ENCODE results near the gene PEX14. TPM values are rescaled to one million over a fixed set of nuclear protein-coding genes. Genes with fewer than 3 reads are reported as not detected.

Gene PEX14
- total and polyA plus RNA-seq, 10 of the 15 experiments (the other 5 are each of a cell fraction or from before 2014, with no cell fraction given) = 1.4 to 23.2 (median 12.0) TPM

DNA sequence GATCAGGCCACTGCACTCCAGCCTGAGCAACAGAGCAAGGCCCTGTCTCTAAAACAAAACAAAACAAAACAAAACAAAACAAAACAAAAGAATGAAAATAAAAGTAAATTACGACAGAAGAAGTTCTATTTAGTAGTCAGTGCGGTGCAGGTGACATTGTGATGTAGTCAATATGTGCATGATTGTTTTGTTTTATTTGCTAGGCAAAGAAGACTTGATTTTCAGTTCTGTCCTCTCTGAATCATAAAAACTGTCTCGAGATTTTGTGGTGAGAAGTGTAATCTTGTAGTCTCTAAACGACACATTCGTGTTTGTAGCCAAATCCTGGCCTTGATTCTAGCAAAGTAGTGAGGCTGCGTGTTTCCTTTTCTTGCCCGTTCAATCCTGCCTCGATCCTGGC, 23.5 kb downstream of the PEX14 start:
- no peaks in the 10 kb centered on the region for H3K9me3 ChIP-seq (replicated peaks; ENCODE audit: control insufficient read depth, insufficient read depth, low read length)
- peak overlapping the region; percentile 22; the same call in 1 of the 2 replicates for H3K27ac ChIP-seq (ENCODE audit: control insufficient read depth, insufficient read depth)
- WGBS (ENCODE audit: insufficient coverage, insufficient replicate concordance, low lambda C conversion rate, missing lambda C conversion rate) = 42% methylated on average over 8 of the region's 8 CpGs
- no TSS peak for BruUV-seq (replicated peaks)
- H3K4me1 ChIP-seq (ENCODE audit: control insufficient read depth, insufficient read depth, low read length) = peaks cover 30% of the 10 kb centered on the region
- CTCF ChIA-PET = interaction anchor here (0.5 to 12.5 kb wide), 11 partner anchors 9 to 453 kb away, joined by 3 to 292 read pairs (median 4); partner anchors contain the start of gene CENPS
- SMC1A ChIA-PET (ENCODE audit: uncharacterized antibody, unreplicated experiment) = interaction anchor here (1.2 to 6.4 kb wide), 4 partner anchors 11 to 539 kb away, joined by 3 to 71 read pairs (median 8); no protein-coding TSS in a partner anchor
- RAD21 ChIA-PET (ENCODE audit: unreplicated experiment) = interaction anchor here (1.4 kb wide), 1 partner anchor 68 kb away, joined by 4 read pairs; the partner anchor contains the start of gene CENPS
- POLR2A ChIA-PET = interaction anchor here (0.5 to 1.8 kb wide), 2 partner anchors 10 to 1487 kb away, joined by 4 to 5 read pairs; no protein-coding TSS in a partner anchor
- no peak overlapping the region for H3K4me2 ChIP-seq (ENCODE audit: control insufficient read depth, insufficient read depth)
- TF ChIP-seq, protein P1, sequence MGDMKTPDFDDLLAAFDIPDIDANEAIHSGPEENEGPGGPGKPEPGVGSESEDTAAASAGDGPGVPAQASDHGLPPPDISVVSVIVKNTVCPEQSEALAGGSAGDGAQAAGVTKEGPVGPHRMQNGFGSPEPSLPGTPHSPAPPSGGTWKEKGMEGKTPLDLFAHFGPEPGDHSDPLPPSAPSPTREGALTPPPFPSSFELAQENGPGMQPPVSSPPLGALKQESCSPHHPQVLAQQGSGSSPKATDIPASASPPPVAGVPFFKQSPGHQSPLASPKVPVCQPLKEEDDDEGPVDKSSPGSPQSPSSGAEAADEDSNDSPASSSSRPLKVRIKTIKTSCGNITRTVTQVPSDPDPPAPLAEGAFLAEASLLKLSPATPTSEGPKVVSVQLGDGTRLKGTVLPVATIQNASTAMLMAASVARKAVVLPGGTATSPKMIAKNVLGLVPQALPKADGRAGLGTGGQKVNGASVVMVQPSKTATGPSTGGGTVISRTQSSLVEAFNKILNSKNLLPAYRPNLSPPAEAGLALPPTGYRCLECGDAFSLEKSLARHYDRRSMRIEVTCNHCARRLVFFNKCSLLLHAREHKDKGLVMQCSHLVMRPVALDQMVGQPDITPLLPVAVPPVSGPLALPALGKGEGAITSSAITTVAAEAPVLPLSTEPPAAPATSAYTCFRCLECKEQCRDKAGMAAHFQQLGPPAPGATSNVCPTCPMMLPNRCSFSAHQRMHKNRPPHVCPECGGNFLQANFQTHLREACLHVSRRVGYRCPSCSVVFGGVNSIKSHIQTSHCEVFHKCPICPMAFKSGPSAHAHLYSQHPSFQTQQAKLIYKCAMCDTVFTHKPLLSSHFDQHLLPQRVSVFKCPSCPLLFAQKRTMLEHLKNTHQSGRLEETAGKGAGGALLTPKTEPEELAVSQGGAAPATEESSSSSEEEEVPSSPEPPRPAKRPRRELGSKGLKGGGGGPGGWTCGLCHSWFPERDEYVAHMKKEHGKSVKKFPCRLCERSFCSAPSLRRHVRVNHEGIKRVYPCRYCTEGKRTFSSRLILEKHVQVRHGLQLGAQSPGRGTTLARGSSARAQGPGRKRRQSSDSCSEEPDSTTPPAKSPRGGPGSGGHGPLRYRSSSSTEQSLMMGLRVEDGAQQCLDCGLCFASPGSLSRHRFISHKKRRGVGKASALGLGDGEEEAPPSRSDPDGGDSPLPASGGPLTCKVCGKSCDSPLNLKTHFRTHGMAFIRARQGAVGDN (IDR thresholded peaks at IDR 0.05) = 0 out of 2 replicates have a peak, but pooled peaks have one; percentile 27
- TF ChIP-seq SMARCA5 (IDR thresholded peaks at IDR 0.05) (no peak), ZZZ3 (IDR thresholded peaks at IDR 0.05; ENCODE audit: control insufficient read depth, insufficient read length, low read depth) (no peak), EP300 (IDR thresholded peaks at IDR 0.05; ENCODE audit: borderline replicate concordance in 1 of 2, control insufficient read depth in 1 of 2, low read depth in 2 of 2, low read length in 2 of 2) (no peak)
- TF ChIP-seq, protein P2, sequence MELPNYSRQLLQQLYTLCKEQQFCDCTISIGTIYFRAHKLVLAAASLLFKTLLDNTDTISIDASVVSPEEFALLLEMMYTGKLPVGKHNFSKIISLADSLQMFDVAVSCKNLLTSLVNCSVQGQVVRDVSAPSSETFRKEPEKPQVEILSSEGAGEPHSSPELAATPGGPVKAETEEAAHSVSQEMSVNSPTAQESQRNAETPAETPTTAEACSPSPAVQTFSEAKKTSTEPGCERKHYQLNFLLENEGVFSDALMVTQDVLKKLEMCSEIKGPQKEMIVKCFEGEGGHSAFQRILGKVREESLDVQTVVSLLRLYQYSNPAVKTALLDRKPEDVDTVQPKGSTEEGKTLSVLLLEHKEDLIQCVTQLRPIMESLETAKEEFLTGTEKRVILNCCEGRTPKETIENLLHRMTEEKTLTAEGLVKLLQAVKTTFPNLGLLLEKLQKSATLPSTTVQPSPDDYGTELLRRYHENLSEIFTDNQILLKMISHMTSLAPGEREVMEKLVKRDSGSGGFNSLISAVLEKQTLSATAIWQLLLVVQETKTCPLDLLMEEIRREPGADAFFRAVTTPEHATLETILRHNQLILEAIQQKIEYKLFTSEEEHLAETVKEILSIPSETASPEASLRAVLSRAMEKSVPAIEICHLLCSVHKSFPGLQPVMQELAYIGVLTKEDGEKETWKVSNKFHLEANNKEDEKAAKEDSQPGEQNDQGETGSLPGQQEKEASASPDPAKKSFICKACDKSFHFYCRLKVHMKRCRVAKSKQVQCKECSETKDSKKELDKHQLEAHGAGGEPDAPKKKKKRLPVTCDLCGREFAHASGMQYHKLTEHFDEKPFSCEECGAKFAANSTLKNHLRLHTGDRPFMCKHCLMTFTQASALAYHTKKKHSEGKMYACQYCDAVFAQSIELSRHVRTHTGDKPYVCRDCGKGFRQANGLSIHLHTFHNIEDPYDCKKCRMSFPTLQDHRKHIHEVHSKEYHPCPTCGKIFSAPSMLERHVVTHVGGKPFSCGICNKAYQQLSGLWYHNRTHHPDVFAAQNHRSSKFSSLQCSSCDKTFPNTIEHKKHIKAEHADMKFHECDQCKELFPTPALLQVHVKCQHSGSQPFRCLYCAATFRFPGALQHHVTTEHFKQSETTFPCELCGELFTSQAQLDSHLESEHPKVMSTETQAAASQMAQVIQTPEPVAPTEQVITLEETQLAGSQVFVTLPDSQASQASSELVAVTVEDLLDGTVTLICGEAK (IDR thresholded peaks at IDR 0.05; ENCODE audit: borderline replicate concordance) = no peak
- TF ChIP-seq, protein P3, sequence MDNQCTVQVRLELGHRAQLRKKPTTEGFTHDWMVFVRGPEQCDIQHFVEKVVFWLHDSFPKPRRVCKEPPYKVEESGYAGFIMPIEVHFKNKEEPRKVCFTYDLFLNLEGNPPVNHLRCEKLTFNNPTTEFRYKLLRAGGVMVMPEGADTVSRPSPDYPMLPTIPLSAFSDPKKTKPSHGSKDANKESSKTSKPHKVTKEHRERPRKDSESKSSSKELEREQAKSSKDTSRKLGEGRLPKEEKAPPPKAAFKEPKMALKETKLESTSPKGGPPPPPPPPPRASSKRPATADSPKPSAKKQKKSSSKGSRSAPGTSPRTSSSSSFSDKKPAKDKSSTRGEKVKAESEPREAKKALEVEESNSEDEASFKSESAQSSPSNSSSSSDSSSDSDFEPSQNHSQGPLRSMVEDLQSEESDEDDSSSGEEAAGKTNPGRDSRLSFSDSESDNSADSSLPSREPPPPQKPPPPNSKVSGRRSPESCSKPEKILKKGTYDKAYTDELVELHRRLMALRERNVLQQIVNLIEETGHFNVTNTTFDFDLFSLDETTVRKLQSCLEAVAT (IDR thresholded peaks at IDR 0.05) = 0 out of 2 replicates have a peak, but pooled peaks have one; percentile 21
- peaks cover 35% of the 10 kb centered on the region for H3K79me2 ChIP-seq (ENCODE audit: control insufficient read depth, insufficient read depth, low read length)
- no peak overlapping the region for H2AFZ ChIP-seq (ENCODE audit: control insufficient read depth, low read depth, low read length)
- intact Hi-C loops (cut with micrococcal nuclease; ENCODE audit: unreplicated experiment) (no loop called here), in situ Hi-C loops (cut with MboI) (no loop called here)
- H4K20me1 ChIP-seq (ENCODE audit: control insufficient read depth, insufficient read depth) = no peaks in the 10 kb centered on the region
- ATAC-seq = peak; percentile 5; the same call in 2 of the 3 replicates
- no peak overlapping the region for H3K9ac ChIP-seq (ENCODE audit: control insufficient read depth, insufficient read depth, low read length)
- no peaks in the 10 kb centered on the region for H3K27me3 ChIP-seq (replicated peaks in 1 of 2; ENCODE audit: control insufficient read depth in 2 of 2, insufficient read depth in 2 of 2, low read length in 1 of 2)
- DNase-seq (ENCODE audit: low read depth, low spot score) = no peak
- peak overlapping the region; percentile 26; the same call in 1 of the 2 replicates for H3K4me3 ChIP-seq
- peaks cover 3 to 12% of the 10 kb centered on the region in 2 experiments; a peak in 3 of 4 replicates for H3K36me3 ChIP-seq (ENCODE audit: control insufficient read depth in 2 of 2, insufficient read depth in 2 of 2, low read length in 1 of 2)
- no peak for FAIRE-seq
